ENCODE results near the gene USP36. TPM values are rescaled to one million over a fixed set of nuclear protein-coding genes. Genes with fewer than 3 reads are reported as not detected.

The USP36 gene
- total RNA-seq, 4 donors from 2014 or later = 13.2 to 38.9 (median 22.4) TPM

DNA sequence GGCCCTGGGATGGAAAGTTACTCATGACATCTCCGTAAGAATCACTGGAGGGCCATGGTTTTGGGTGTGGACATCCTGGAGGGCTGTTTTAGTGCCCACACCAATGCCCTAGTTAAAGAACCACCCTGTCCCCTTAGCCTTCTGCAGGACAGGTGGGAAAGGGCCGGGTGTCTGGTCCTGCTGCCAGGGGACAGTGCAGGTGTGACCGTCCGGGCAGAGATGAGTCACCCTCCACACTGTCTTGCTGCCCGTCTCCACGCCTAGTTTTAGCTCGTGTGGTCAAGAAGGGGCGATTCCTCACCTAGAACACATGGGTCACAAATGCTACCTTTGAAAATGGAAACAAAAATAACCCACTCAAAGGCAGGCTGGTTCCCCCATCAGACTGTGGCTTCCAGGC, 45.3 kb upstream of the USP36 start:
- WGBS, 2 donors = 56 to 100% methylated on average over 1 to 5 of the region's 8 CpGs

GRCh38 chr17:78884876-78885667, 44.5 kb upstream of the USP36 start:
- Histone ChIP-seq H3K27ac (peak overlapping the region; percentile 78 to 96 (median 92)), H3K4me1 (peaks cover 29 to 86% (median 57%) of the 10 kb centered on the region in 3 donors), H3K9me3 (no peaks in the 10 kb centered on the region), H3K36me3 (no peaks in the 10 kb centered on the region), H3K4me3 (peak overlapping the region in 1 of 4 donors; percentile 29), H3K27me3 (no peaks in the 10 kb centered on the region)
- TF ChIP-seq POLR2A (IDR thresholded peaks at IDR 0.05) (no peak), CTCF (IDR thresholded peaks at IDR 0.05) (no peak)
- no peak for DNase-seq
- intact Hi-C loops (cut with DNase I) = no loop called here
- WGBS, 2 donors = 89% methylated on average over 9 to 12 of the region's 24 CpGs

More for the DNA sequence above, 45.3 kb upstream of the USP36 start:
- TF ChIP-seq POLR2A (IDR thresholded peaks at IDR 0.05) = no peak
- no peak for TF ChIP-seq CTCF (IDR thresholded peaks at IDR 0.05)
- Histone ChIP-seq H3K36me3 (no peaks in the 10 kb centered on the region), H3K9me3 (no peaks in the 10 kb centered on the region), H3K27ac (peak overlapping the region; percentile 7 to 96 (median 92)), H3K4me3 (no peak overlapping the region), H3K27me3 (no peaks in the 10 kb centered on the region), H3K4me1 (peaks cover 29 to 86% (median 52%) of the 10 kb centered on the region in 3 donors)
- no peak for DNase-seq
- intact Hi-C loops (cut with DNase I) = no loop called here

GRCh38 chr17:78884148-78884825, 43.7 kb upstream of the USP36 start:
- 58 to 71% methylated on average over 6 to 9 of the region's 20 CpGs for WGBS, 2 donors
- Histone ChIP-seq H3K4me3 (peak overlapping the region in 3 of 4 donors; percentile 16 to 55 (median 29)), H3K4me1 (peaks cover 33 to 86% (median 56%) of the 10 kb centered on the region in 3 donors), H3K36me3 (no peaks in the 10 kb centered on the region), H3K9me3 (no peaks in the 10 kb centered on the region), H3K27ac (peak overlapping the region; percentile 78 to 96 (median 92)), H3K27me3 (no peaks in the 10 kb centered on the region)
- TF ChIP-seq POLR2A (IDR thresholded peaks at IDR 0.05) = no peak
- no peak for TF ChIP-seq CTCF (IDR thresholded peaks at IDR 0.05)
- no peak for DNase-seq
- intact Hi-C loops (cut with DNase I) = no loop called here

DNA sequence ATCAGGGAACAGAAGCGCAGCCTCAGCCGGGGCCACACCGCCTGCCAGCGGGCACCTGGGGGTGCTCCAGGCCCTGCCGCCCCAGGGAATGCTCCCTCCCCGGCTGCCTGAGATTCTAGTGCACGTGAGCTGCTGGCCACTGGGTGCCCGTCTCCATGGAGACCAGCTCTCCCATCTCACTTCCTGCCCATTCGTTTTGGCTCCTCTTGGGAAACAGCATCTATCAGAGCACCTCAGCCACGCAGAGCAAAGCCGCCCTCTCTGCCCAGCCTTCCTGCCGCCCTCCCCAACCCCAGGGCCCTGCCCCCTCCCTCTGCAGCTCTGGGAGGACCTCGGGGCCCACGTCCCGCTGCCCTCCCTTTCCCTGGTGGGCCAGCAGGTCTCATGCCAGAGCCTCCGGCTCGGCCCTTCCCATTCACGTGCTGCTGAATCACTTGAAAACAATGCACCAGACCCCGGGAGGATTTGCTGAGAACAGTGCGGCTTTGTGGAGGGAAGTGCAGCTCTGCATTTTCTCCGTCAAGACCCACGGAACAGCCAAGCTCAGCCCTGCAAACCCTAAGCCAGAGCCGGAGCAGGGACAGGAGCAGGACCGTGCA, 43.0 kb upstream of the USP36 start:
- peak in 2 of 4 donors; percentile 36 to 59 for TF ChIP-seq POLR2A (IDR thresholded peaks at IDR 0.05)
- TF ChIP-seq CTCF (IDR thresholded peaks at IDR 0.05) = no peak
- H3K36me3 ChIP-seq = no peaks in the 10 kb centered on the region
- H3K9me3 ChIP-seq = no peaks in the 10 kb centered on the region
- H3K4me3 ChIP-seq = peak overlapping the region in 3 of 4 donors; percentile 16 to 55 (median 29)
- peaks cover 38 to 86% (median 60%) of the 10 kb centered on the region in 3 donors for H3K4me1 ChIP-seq
- H3K27me3 ChIP-seq = no peaks in the 10 kb centered on the region
- DNase-seq = no peak
- intact Hi-C loops (cut with DNase I) = no loop called here
- 11 to 15% methylated on average over 9 to 12 of the region's 24 CpGs for WGBS, 2 donors
- H3K27ac ChIP-seq = peak overlapping the region; percentile 78 to 96 (median 92)
